NCI-H128 (cell line): ENCODE measurements around the gene LCN10.

Experiments
- DNase-seq: peaks from one replicate; lab custom pipeline; 2025; ENCODE audit not compliant: unreplicated experiment; lab: John Stamatoyannopoulos, UW

The LCN10 gene

DNA sequence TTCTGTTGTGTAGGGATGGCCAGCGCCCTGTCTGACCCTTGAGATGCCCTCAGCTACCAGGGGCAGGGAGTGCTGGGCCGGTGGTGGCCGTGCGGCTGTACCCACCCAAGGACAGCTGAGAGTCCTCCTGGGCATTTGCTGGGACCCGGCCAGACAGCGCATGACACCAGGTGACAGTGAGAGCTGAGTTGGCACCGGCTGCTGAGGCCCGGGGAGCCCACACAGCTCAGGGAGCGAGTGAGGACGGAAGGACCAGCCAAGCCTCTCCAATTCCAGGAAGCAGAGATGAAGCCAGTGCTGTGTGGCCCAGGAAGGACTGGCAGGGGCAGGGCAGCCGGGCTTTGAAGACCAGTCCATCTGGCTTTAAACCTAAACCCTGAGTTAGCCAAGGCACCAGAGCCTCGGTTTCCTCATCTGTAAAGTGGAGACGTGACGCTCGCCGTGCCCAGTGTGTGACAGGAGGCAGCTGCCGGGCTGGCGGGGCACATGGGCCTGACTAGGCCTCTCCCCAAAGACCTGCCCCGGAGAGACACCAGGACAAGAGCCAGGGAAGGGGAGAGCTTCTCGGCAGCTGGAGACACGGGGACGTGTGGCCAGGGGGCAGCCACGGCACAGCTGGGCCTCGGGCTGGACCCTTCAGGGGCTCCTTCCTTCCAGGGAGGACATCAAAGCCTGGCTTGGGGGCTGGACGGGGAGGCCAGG is 52.5 kb downstream of the LCN10 start:
- no peak for DNase-seq

DNA sequence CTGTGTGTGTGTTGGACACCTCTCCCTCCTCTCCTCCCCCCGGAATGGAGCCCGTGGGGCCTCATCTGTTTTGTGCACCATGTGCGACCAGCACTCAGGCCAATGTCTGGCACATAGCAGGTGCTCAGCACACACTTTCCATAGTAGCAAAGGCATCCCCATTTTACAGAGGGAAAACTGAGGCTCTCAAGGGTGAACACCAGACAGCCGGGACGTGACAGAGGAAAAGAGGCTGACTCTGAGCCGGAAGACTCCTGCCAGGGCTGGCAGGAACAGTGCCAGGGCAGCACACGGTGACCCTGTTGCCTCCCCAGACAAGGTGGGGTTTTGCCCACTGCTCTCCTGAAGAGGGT is 53.7 kb downstream of the LCN10 start:
- no peak for DNase-seq

DNA sequence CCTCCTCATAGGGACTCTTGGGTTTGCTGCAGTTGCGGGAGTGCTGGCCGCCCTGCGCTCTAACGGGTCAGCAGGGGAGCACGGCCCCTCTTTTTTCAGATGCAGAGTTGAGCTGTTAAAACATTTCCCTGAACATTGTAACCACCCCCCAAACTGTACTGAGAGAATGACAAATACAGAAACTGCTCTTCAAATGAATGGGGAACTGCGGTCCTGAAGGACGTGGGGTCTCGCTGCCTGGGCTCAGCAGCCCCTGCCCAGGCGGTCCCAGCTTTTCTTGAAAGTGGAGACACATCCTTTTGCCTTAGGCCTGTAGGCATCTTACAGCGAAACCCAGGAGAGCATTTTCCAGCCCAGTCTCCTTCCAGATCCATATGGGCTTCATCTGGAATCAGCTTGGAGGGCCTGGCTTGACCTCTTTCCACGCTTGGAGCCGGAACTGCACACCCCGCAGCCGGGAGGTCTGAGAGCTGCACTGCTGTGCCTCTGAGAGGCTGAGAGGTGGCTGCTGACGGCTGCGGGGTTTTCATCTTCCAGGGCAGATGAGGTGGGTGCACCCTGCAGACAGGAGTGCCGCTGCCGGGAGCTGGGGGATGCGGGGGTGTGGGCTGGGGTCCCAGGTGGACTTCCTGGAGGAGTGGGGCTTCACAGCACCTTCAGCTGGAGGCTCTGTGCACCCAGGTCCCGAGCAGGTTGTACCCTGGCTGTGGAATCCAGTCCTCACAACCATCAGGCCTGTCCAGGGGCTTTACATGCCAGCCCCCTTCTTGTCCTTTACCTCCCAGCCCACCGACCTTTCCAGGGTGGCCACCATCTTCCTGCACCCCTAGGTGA is 54.2 kb downstream of the LCN10 start:
- no peak for DNase-seq
